Measurements from ENCODE around the gene UBR2.

UBR2 gene

DNA sequence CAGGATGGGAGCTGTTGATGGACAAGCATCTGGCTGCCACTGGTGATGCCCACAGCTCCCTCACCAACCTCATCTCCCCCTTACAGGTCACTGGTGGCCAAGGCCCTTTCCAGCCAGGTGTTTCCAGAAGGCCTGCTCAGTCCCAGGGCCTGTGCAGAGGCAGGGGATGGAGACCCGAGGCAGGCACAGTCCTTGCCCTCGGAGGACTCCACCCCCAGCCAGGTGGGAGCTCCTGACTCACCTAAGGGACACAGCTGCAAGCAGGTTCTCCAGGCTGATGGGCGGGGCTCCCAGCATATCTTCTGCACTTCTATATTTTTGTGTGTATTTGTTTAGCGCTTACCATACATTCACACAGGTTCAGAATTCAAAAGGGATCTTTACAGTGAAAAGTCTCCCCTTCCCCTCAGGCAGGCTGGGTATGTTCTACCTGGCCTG is 141.1 kb downstream of the UBR2 start:
- H3K27me3 ChIP-seq (ENCODE audit: insufficient read depth, low read length, poor library complexity): no peaks in the 10 kb centered on the region
- TF ChIP-seq, protein P1, sequence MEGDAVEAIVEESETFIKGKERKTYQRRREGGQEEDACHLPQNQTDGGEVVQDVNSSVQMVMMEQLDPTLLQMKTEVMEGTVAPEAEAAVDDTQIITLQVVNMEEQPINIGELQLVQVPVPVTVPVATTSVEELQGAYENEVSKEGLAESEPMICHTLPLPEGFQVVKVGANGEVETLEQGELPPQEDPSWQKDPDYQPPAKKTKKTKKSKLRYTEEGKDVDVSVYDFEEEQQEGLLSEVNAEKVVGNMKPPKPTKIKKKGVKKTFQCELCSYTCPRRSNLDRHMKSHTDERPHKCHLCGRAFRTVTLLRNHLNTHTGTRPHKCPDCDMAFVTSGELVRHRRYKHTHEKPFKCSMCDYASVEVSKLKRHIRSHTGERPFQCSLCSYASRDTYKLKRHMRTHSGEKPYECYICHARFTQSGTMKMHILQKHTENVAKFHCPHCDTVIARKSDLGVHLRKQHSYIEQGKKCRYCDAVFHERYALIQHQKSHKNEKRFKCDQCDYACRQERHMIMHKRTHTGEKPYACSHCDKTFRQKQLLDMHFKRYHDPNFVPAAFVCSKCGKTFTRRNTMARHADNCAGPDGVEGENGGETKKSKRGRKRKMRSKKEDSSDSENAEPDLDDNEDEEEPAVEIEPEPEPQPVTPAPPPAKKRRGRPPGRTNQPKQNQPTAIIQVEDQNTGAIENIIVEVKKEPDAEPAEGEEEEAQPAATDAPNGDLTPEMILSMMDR (IDR thresholded peaks at IDR 0.05; ENCODE audit: borderline replicate concordance, extremely low read depth, low read length, poor library complexity, severe bottlenecking): no peak
- no peak for TF ChIP-seq EZH2 (IDR thresholded peaks at IDR 0.05; ENCODE audit: borderline replicate concordance, low read depth, low read length, severe bottlenecking)
- no peaks in the 10 kb centered on the region for H3K4me1 ChIP-seq (ENCODE audit: insufficient read depth, low read length)
- ATAC-seq (ENCODE audit: insufficient read depth, low read depth) (no peak), DNase-seq (no peak)
- H4K20me1 ChIP-seq (ENCODE audit: insufficient read depth, low read length): no peaks in the 10 kb centered on the region
- no peaks in the 10 kb centered on the region for H3K36me3 ChIP-seq (ENCODE audit: insufficient read depth, low read length)
- no peak overlapping the region for H3K4me2 ChIP-seq (ENCODE audit: insufficient read depth, low read length)
- H3K4me3 ChIP-seq (ENCODE audit: low read depth in 1 of 2, low read length in 2 of 2): no peak overlapping the region
- H3K79me2 ChIP-seq (ENCODE audit: insufficient read depth, low read length): no peaks in the 10 kb centered on the region
- no peak overlapping the region for H2AFZ ChIP-seq (ENCODE audit: low read depth, low read length)
- no peak overlapping the region for H3K27ac ChIP-seq (ENCODE audit: low read length)
- no peaks in the 10 kb centered on the region for H3K9me3 ChIP-seq (ENCODE audit: insufficient read depth, low read length, severe bottlenecking)
- H3K9ac ChIP-seq (ENCODE audit: low read depth, low read length): no peak overlapping the region

GRCh38 chr6:42707595-42707994 is 143.8 kb downstream of the UBR2 start:
- no peak overlapping the region for H3K4me3 ChIP-seq (ENCODE audit: low read depth in 1 of 2, low read length in 2 of 2)
- H3K9ac ChIP-seq (ENCODE audit: low read depth, low read length): no peak overlapping the region
- no peaks in the 10 kb centered on the region for H3K36me3 ChIP-seq (ENCODE audit: insufficient read depth, low read length)
- no peak overlapping the region for H3K4me2 ChIP-seq (ENCODE audit: insufficient read depth, low read length)
- no peak for ATAC-seq (ENCODE audit: insufficient read depth, low read depth)
- H3K9me3 ChIP-seq (ENCODE audit: insufficient read depth, low read length, severe bottlenecking): no peaks in the 10 kb centered on the region
- no peak for DNase-seq
- no peaks in the 10 kb centered on the region for H4K20me1 ChIP-seq (ENCODE audit: insufficient read depth, low read length)
- H3K27me3 ChIP-seq (ENCODE audit: insufficient read depth, low read length, poor library complexity): no peaks in the 10 kb centered on the region
- TF ChIP-seq, protein P1 (IDR thresholded peaks at IDR 0.05; ENCODE audit: borderline replicate concordance, extremely low read depth, low read length, poor library complexity, severe bottlenecking): no peak
- no peak for TF ChIP-seq EZH2 (IDR thresholded peaks at IDR 0.05; ENCODE audit: borderline replicate concordance, low read depth, low read length, severe bottlenecking)
- H3K4me1 ChIP-seq (ENCODE audit: insufficient read depth, low read length): no peaks in the 10 kb centered on the region
- no peak overlapping the region for H3K27ac ChIP-seq (ENCODE audit: low read length)
- no peak overlapping the region for H2AFZ ChIP-seq (ENCODE audit: low read depth, low read length)
- H3K79me2 ChIP-seq (ENCODE audit: insufficient read depth, low read length): no peaks in the 10 kb centered on the region

DNA sequence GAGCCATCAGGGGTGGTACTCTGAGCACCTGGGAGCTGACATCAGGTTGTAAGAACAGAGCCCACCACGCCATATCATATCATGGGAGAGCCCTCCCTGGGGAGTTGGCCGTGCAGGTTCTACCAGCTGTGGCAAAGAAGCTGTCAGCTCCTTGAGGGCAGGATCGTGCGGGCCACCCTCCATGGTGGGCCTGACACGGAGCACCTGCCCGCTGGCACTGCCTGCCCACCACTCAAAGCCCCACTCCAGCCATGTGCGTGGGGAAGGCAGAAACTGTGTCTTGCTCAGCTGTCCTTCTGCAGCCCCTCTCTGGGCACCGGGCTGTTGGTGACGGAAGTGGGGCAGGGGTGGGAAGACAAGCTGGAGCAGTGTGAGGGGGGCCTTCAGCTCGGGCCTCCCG is 144.3 kb downstream of the UBR2 start:
- TF ChIP-seq EZH2 (IDR thresholded peaks at IDR 0.05; ENCODE audit: borderline replicate concordance, low read depth, low read length, severe bottlenecking): no peak
- TF ChIP-seq, protein P1 (IDR thresholded peaks at IDR 0.05; ENCODE audit: borderline replicate concordance, extremely low read depth, low read length, poor library complexity, severe bottlenecking): no peak
- Histone ChIP-seq H3K4me1 (ENCODE audit: insufficient read depth, low read length) (no peaks in the 10 kb centered on the region), H2AFZ (ENCODE audit: low read depth, low read length) (no peak overlapping the region), H4K20me1 (ENCODE audit: insufficient read depth, low read length) (no peaks in the 10 kb centered on the region), H3K9me3 (ENCODE audit: insufficient read depth, low read length, severe bottlenecking) (no peaks in the 10 kb centered on the region), H3K36me3 (ENCODE audit: insufficient read depth, low read length) (no peaks in the 10 kb centered on the region), H3K79me2 (ENCODE audit: insufficient read depth, low read length) (no peaks in the 10 kb centered on the region), H3K27ac (ENCODE audit: low read length) (no peak overlapping the region), H3K4me3 (ENCODE audit: low read depth in 1 of 2, low read length in 2 of 2) (no peak overlapping the region), H3K4me2 (ENCODE audit: insufficient read depth, low read length) (no peak overlapping the region), H3K9ac (ENCODE audit: low read depth, low read length) (no peak overlapping the region), H3K27me3 (ENCODE audit: insufficient read depth, low read length, poor library complexity) (no peaks in the 10 kb centered on the region)
- DNase-seq (no peak), ATAC-seq (ENCODE audit: insufficient read depth, low read depth) (no peak)

- Histone ChIP-seq H3K9ac (ENCODE audit: low read depth, low read length) (no peak overlapping the region), H3K36me3 (ENCODE audit: insufficient read depth, low read length) (no peaks in the 10 kb centered on the region), H3K4me2 (ENCODE audit: insufficient read depth, low read length) (no peak overlapping the region), H2AFZ (ENCODE audit: low read depth, low read length) (no peak overlapping the region), H3K27me3 (ENCODE audit: insufficient read depth, low read length, poor library complexity) (no peaks in the 10 kb centered on the region), H3K9me3 (ENCODE audit: insufficient read depth, low read length, severe bottlenecking) (no peaks in the 10 kb centered on the region), H3K27ac (ENCODE audit: low read length) (no peak overlapping the region), H4K20me1 (ENCODE audit: insufficient read depth, low read length) (no peaks in the 10 kb centered on the region), H3K79me2 (ENCODE audit: insufficient read depth, low read length) (no peaks in the 10 kb centered on the region), H3K4me1 (ENCODE audit: insufficient read depth, low read length) (no peaks in the 10 kb centered on the region), H3K4me3 (ENCODE audit: low read depth in 1 of 2, low read length in 2 of 2) (no peak overlapping the region)
- ATAC-seq (ENCODE audit: insufficient read depth, low read depth): no peak
- TF ChIP-seq, protein P1 (IDR thresholded peaks at IDR 0.05; ENCODE audit: borderline replicate concordance, extremely low read depth, low read length, poor library complexity, severe bottlenecking): no peak
- TF ChIP-seq EZH2 (IDR thresholded peaks at IDR 0.05; ENCODE audit: borderline replicate concordance, low read depth, low read length, severe bottlenecking): no peak
- no peak for DNase-seq
Measured at GRCh38 chr6:42709871-42710270, 146.0 kb downstream of the UBR2 start.
